HepG2 (cell line): ENCODE results near the gene CRLF3. TPM values are rescaled to one million over a fixed set of nuclear protein-coding genes. Genes with fewer than 3 reads are reported as not detected.

ENCODE experiments used
- AGO1 ChIP-seq: fragments of 200-400 bp; formaldehyde crosslinking; IDR thresholded peaks from 2 replicates; pipeline ENCODE4 v1.6.1; 2017; ENCODE audit warnings: mild to moderate bottlenecking, low read depth, low read length, moderate library complexity; ENCODE audit not compliant: poor library complexity, severe bottlenecking
- ATF2 ChIP-seq: sonication (generic); formaldehyde crosslinking; IDR thresholded peaks from 2 replicates; pipeline ENCODE4 v1.4.0; 2020; ENCODE audit warnings: missing genetic modification reagents
- GABPB1 ChIP-seq: IDR thresholded peaks from 2 replicates; pipeline ENCODE4 v1.6.1; 2016; ENCODE audit warnings: mild to moderate bottlenecking, missing genetic modification reagents, moderate library complexity, missing compliant biosample characterization
- SOX6 ChIP-seq, 2 experiments: fragments of 450-650 bp in 1 of 2; sonication (generic) in 1 of 2; formaldehyde crosslinking in 1 of 2; IDR thresholded peaks; 2 replicates each; pipeline versions ENCODE4 v1.4.0 to v1.6.1; 2017 to 2020; ENCODE audit warnings: antibody characterized with exemption in 1 of 2, mild to moderate bottlenecking in 1 of 2, missing genetic modification reagents in 1 of 2
- ZHX2 ChIP-seq, 2 experiments: sonication (generic) in 1 of 2; formaldehyde crosslinking in 1 of 2; IDR thresholded peaks; 2 replicates each; pipeline versions ENCODE4 v1.6.1 to v1.9.0; 2014 to 2022; ENCODE audit warnings: antibody characterized with exemption in 1 of 2, borderline replicate concordance in 1 of 2, inconsistent platforms in 1 of 2, low read depth in 1 of 2, missing genetic modification reagents in 1 of 2
- ZNF709 ChIP-seq: sonication (generic); formaldehyde crosslinking; IDR thresholded peaks from 2 replicates; pipeline ENCODE4 v1.5.0; 2020; ENCODE audit warnings: mild to moderate bottlenecking, missing genetic modification reagents
- polyA plus RNA-seq, 8 experiments: library from polyadenylated mRNA; depleted of rRNA in 3 of 8; stranded (reverse) in 7 of 8; unstranded in 1 of 8; fragments of >200 nt; fragmentation: Illumina TruSeq in 4 of 8; extraction: Trizol in 4 of 8; gene quantifications; 2 replicates each; pipeline versions ENCODE4 v1.2.1 to v1.2.3, GENCODE V29; 2011 to 2016; ENCODE audit warnings: low read depth in 4 of 8, missing spikeins in 1 of 8, mixed read lengths in 1 of 8; ENCODE audit not compliant: insufficient read depth in 1 of 8
- total RNA-seq, 5 experiments: library from RNA; depleted of rRNA; stranded (reverse); fragments of >200 nt; fragmentation: Illumina TruSeq; extraction: Trizol; gene quantifications; 2 replicates each; pipeline ENCODE4 v1.2.3, GENCODE V29; 2016; ENCODE audit warnings: low read depth in 1 of 5

Gene CRLF3
- total and polyA plus RNA-seq, 2 of the 13 experiments (the other 11 are each of a cell fraction or from before 2014, with no cell fraction given), result 6.4 to 9.1 TPM

- TF ChIP-seq ZHX2 (IDR thresholded peaks at IDR 0.05; ENCODE audit: low read depth), result no peak; the same call in 1 of the 2 replicates
- TF ChIP-seq ZHX2 (CRISPR knock-in tag; IDR thresholded peaks at IDR 0.05; ENCODE audit: borderline replicate concordance), result no peak
- peak; percentile 41 for TF ChIP-seq ZNF709 (CRISPR knock-in tag)
- 0 out of 2 replicates have a peak, but pooled peaks have one; percentile 30 for TF ChIP-seq ATF2 (CRISPR knock-in tag)
- TF ChIP-seq GABPB1 (CRISPR knock-in tag), result peak; percentile 87
- no peak for TF ChIP-seq SOX6 (IDR thresholded peaks at IDR 0.05)
- peak; percentile 30; the same call in 1 of the 2 replicates for TF ChIP-seq SOX6 (CRISPR knock-in tag; IDR thresholded peaks at IDR 0.05)
- TF ChIP-seq AGO1, result no peak
- TF ChIP-seq, all 625 proteins: peak for 203
Observed at GRCh38 chr17:30824356-30825145, at the start of gene CRLF3 (continued).
